K562 (cell line): ENCODE results near the gene DNAJC11. TPM values are rescaled to one million over a fixed set of nuclear protein-coding genes. Genes with fewer than 3 reads are reported as not detected.
A peak's percentile ranks its signal among the peaks of the same experiment; 100 is the strongest.

ENCODE experiments used
- CBFB ChIP-seq: sonication (generic); formaldehyde crosslinking; IDR thresholded peaks from 2 replicates; pipeline ENCODE4 v1.4.0; 2020; ENCODE audit warnings: mild to moderate bottlenecking, missing genetic modification reagents
- FIP1L1 ChIP-seq: fragments of 200-400 bp; formaldehyde crosslinking; IDR thresholded peaks from 2 replicates; pipeline ENCODE4 v1.6.1; 2018; ENCODE audit warnings: mild to moderate bottlenecking, low read depth, low read length; ENCODE audit not compliant: poor library complexity, severe bottlenecking
- FOXA1 ChIP-seq: fragments of 450-650 bp; IDR thresholded peaks from 2 replicates; pipeline ENCODE4 v1.6.1; 2016; ENCODE audit warnings: mild to moderate bottlenecking, borderline replicate concordance
- FOXJ3 ChIP-seq: sonication (generic); formaldehyde crosslinking; IDR thresholded peaks from 2 replicates; pipeline ENCODE4 v1.4.0; 2020; ENCODE audit warnings: mild to moderate bottlenecking, missing genetic modification reagents
- GABPB2 ChIP-seq: fragments of 250-450 bp; sonication (Bioruptor Pico); conservative IDR thresholded peaks from 2 replicates; pipeline ENCODE4 v1.5.1; 2021; ENCODE audit warnings: mild to moderate bottlenecking
- HNRNPUL1 ChIP-seq: fragments of 200-400 bp; formaldehyde crosslinking; IDR thresholded peaks from 2 replicates; pipeline ENCODE4 v1.6.1; 2017; ENCODE audit warnings: low read length
- MAFG ChIP-seq: fragments of 450-650 bp; conservative IDR thresholded peaks from 2 replicates; pipeline ENCODE4 v1.6.1; 2016; ENCODE audit warnings: missing genetic modification characterization, missing compliant biosample characterization
- MXI1 ChIP-seq: IDR thresholded peaks from 2 replicates; pipeline ENCODE4 v1.6.1; 2011; ENCODE audit warnings: low read depth, mild to moderate bottlenecking, improper control_type of control experiment, low read length
- PHF20 ChIP-seq: fragments of 450-650 bp; IDR thresholded peaks from 2 replicates; pipeline ENCODE4 v1.6.1; 2018; ENCODE audit not compliant: partially characterized antibody
- PML ChIP-seq: IDR thresholded peaks from 2 replicates; pipeline ENCODE4 v1.6.1; 2012; ENCODE audit warnings: low read length, inconsistent platforms
- RB1 ChIP-seq: fragments of 450-650 bp; IDR thresholded peaks from 2 replicates; pipeline ENCODE4 v1.6.1; 2017; ENCODE audit warnings: low read depth, mild to moderate bottlenecking
- RBM17 ChIP-seq: fragments of 200-400 bp; formaldehyde crosslinking; IDR thresholded peaks from 2 replicates; pipeline ENCODE4 v1.6.1; 2017; ENCODE audit warnings: low read depth, mild to moderate bottlenecking, low read length, borderline replicate concordance
- SIRT6 ChIP-seq: IDR thresholded peaks from one replicate; pipeline ENCODE4 v1.6.1; 2012; ENCODE audit warnings: low read depth, mild to moderate bottlenecking, control low read depth, inconsistent platforms, low read length, moderate library complexity
- SRSF3 ChIP-seq: fragments of 200-400 bp; formaldehyde crosslinking; IDR thresholded peaks from 2 replicates; pipeline ENCODE4 v1.6.1; 2016; ENCODE audit warnings: mild to moderate bottlenecking, low read length, moderate library complexity; ENCODE audit not compliant: insufficient read depth
- TEAD4 ChIP-seq, 2 experiments: sonication (generic) in 1 of 2; formaldehyde crosslinking in 1 of 2; IDR thresholded peaks; 2 replicates each; pipeline versions ENCODE4 v1.6.1 to v1.8.0; 2012 to 2022; ENCODE audit warnings: borderline replicate concordance in 1 of 2, inconsistent platforms in 1 of 2, low read length in 1 of 2, mild to moderate bottlenecking in 1 of 2, missing genetic modification reagents in 1 of 2
- XRCC4 ChIP-seq: IDR thresholded peaks from one replicate; pipeline ENCODE4 v1.6.1; 2011; ENCODE audit not compliant: insufficient read depth, insufficient read length; ENCODE audit errors: extremely low read depth
- ZC3H8 ChIP-seq: fragments of 450-650 bp; IDR thresholded peaks from 2 replicates; pipeline ENCODE4 v1.6.1; 2017
- ZFP36 ChIP-seq: fragments of 150-350 bp; IDR thresholded peaks from 2 replicates; pipeline ENCODE4 v1.6.1; 2018; ENCODE audit warnings: low read length, low read depth; ENCODE audit not compliant: partially characterized antibody
- ZNF197 ChIP-seq: fragments of 200-800 bp; sonication (Bioruptor generic); IDR thresholded peaks from 2 replicates; pipeline ENCODE4 v1.6.1; 2016; ENCODE audit warnings: low read depth, missing genetic modification characterization, missing compliant biosample characterization
- ZNF41 ChIP-seq: fragments of 250-450 bp; sonication (Bioruptor Pico); conservative IDR thresholded peaks from 2 replicates; pipeline ENCODE4 v1.4.0; 2020; ENCODE audit warnings: mild to moderate bottlenecking
- ZSCAN29 ChIP-seq: fragments of 450-650 bp; IDR thresholded peaks from 2 replicates; pipeline ENCODE4 v1.6.1; 2017
- polyA plus RNA-seq, 8 experiments: library from polyadenylated mRNA; depleted of rRNA in 4 of 8; stranded (reverse) in 5 of 8; unstranded in 3 of 8; fragments of >200 nt; fragmentation: Nextera tagmentation in 2 of 8; fragmentation: Illumina TruSeq in 1 of 8; extraction: Ambion mirVana in 2 of 8; extraction: Trizol in 1 of 8; gene quantifications; 2 replicates each; pipeline versions ENCODE4 v1.2.1 to v1.2.3, GENCODE V29; 2011 to 2014; ENCODE audit warnings: inconsistent platforms in 1 of 8, missing spikeins in 1 of 8
- total RNA-seq, 7 experiments: library from RNA; depleted of rRNA in 6 of 7; stranded (reverse); fragments of >200 nt in 6 of 7; fragmentation: Illumina TruSeq in 2 of 7; extraction: Trizol in 2 of 7; gene quantifications; 2 replicates each; pipeline versions ENCODE4 v1.2.1 to v1.2.3, GENCODE V29; 2011 to 2021; ENCODE audit warnings: low replicate concordance in 1 of 7
- TF ChIP-seq, protein P1 (sequence below): fragments of 450-650 bp; formaldehyde crosslinking; IDR thresholded peaks from 2 replicates; pipeline ENCODE4 v1.4.0; 2022; ENCODE audit warnings: mild to moderate bottlenecking, moderate library complexity
- TF ChIP-seq, protein P2 (sequence below): fragments of 450-650 bp; IDR thresholded peaks from 2 replicates; pipeline ENCODE4 v1.7.0; 2016; ENCODE audit warnings: borderline replicate concordance
- TF ChIP-seq, protein P3 (sequence below): sonication (generic); formaldehyde crosslinking; IDR thresholded peaks from 2 replicates; pipeline ENCODE4 v1.9.0; 2022; ENCODE audit warnings: mild to moderate bottlenecking, missing genetic modification reagents
- TF ChIP-seq, protein P4 (sequence below): fragments of 250-450 bp; sonication (Bioruptor Pico); IDR thresholded peaks from 2 replicates; pipeline ENCODE4 v1.4.0; 2020; ENCODE audit warnings: mild to moderate bottlenecking, moderate library complexity

The DNAJC11 gene
- total and polyA plus RNA-seq, 9 of the 15 experiments (the other 6 are each of a cell fraction or from before 2014, with no cell fraction given): 14.1 to 123 (median 76.6) TPM

DNA sequence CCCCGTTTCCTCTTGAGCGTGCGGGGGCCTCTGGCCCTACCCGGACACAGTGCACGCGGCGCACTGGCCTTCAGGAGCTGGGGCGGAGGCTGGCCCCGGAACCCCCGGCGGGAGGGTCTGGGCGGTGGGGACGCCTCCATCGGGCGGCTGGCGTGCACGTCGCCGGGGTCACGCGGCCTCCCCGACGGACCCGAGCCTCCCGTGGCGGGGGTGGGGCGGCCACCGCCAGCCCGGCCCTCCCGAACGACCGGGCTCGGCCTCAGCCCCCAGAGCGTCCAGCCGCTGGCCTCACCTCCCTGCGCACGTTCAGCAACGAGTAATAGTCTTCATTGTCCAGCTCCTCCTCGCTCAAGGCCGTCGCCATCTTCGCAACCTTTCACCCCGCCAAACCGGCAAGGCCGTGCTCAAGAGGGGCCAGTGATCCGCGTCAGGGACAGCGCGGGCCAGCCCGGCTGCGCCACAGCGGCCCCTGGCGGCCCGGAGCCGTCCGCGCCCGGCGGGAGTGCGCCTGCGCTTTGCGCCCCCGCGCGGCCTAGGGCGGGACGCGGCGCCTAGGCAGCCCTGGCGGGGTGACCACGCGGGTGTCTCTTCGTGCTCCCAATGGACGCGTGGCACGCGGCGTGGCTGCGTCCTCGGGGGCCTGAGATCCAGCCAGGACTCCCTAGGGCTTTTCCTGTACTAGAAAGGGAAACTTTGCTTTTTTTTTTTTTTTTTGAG, at the start of gene DNAJC11 (continued):
- TF ChIP-seq PHF20 (peak; percentile 98), RBM17 (no peak), ZC3H8 (no peak), CBFB (CRISPR knock-in tag) (peak; percentile 94; the same call in 1 of the 2 replicates), PML (peak; percentile 66; the same call in 1 of the 2 replicates), FOXA1 (no peak), FOXJ3 (CRISPR knock-in tag) (peak; percentile 77), ZNF41 (no peak), ZFP36 (no peak), MAFG (tag) (no peak), TEAD4 (IDR thresholded peaks at IDR 0.05; ENCODE audit: low read length) (peak; percentile 61; the same call in 1 of the 2 replicates), TEAD4 (CRISPR knock-in tag; IDR thresholded peaks at IDR 0.05; ENCODE audit: borderline replicate concordance) (peak; percentile 97), RB1 (peak; percentile 100), GABPB2 (CRISPR knock-in tag) (no peak), SRSF3 (peak; percentile 77; the same call in 1 of the 2 replicates), XRCC4 (no peak), FIP1L1 (peak; percentile 90), HNRNPUL1 (no peak), MXI1 (peak; percentile 65), ZNF197 (CRISPR knock-in tag) (no peak; the same call in 1 of the 2 replicates), ZSCAN29 (no peak; the same call in 1 of the 2 replicates), SIRT6 (no peak)
- TF ChIP-seq, protein P1, sequence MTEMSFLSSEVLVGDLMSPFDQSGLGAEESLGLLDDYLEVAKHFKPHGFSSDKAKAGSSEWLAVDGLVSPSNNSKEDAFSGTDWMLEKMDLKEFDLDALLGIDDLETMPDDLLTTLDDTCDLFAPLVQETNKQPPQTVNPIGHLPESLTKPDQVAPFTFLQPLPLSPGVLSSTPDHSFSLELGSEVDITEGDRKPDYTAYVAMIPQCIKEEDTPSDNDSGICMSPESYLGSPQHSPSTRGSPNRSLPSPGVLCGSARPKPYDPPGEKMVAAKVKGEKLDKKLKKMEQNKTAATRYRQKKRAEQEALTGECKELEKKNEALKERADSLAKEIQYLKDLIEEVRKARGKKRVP (CRISPR knock-in tag): no peak
- TF ChIP-seq, protein P2, sequence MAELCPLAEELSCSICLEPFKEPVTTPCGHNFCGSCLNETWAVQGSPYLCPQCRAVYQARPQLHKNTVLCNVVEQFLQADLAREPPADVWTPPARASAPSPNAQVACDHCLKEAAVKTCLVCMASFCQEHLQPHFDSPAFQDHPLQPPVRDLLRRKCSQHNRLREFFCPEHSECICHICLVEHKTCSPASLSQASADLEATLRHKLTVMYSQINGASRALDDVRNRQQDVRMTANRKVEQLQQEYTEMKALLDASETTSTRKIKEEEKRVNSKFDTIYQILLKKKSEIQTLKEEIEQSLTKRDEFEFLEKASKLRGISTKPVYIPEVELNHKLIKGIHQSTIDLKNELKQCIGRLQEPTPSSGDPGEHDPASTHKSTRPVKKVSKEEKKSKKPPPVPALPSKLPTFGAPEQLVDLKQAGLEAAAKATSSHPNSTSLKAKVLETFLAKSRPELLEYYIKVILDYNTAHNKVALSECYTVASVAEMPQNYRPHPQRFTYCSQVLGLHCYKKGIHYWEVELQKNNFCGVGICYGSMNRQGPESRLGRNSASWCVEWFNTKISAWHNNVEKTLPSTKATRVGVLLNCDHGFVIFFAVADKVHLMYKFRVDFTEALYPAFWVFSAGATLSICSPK: no peak
- TF ChIP-seq, protein P3, sequence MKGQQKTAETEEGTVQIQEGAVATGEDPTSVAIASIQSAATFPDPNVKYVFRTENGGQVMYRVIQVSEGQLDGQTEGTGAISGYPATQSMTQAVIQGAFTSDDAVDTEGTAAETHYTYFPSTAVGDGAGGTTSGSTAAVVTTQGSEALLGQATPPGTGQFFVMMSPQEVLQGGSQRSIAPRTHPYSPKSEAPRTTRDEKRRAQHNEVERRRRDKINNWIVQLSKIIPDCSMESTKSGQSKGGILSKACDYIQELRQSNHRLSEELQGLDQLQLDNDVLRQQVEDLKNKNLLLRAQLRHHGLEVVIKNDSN (CRISPR knock-in tag): peak; percentile 49
- TF ChIP-seq, protein P4, sequence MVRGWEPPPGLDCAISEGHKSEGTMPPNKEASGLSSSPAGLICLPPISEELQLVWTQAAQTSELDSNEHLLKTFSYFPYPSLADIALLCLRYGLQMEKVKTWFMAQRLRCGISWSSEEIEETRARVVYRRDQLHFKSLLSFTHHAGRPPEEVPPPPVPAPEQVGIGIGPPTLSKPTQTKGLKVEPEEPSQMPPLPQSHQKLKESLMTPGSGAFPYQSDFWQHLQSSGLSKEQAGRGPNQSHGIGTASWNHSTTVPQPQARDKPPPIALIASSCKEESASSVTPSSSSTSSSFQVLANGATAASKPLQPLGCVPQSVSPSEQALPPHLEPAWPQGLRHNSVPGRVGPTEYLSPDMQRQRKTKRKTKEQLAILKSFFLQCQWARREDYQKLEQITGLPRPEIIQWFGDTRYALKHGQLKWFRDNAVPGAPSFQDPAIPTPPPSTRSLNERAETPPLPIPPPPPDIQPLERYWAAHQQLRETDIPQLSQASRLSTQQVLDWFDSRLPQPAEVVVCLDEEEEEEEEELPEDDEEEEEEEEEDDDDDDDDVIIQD (CRISPR knock-in tag): 0 out of 2 replicates have a peak, but pooled peaks have one; percentile 66
